HL-60 (cell line): Measurements from ENCODE around the gene MAK.

Source experiments
- CTCF ChIP-seq: IDR thresholded peaks from one replicate; pipeline ENCODE4 v1.5.1; 2011; ENCODE audit warnings: low read length, control low read depth, inconsistent platforms; ENCODE audit not compliant: insufficient read depth
- POLR2AphosphoS5 ChIP-seq: IDR thresholded peaks from 2 replicates; pipeline ENCODE4 v1.6.1; 2012; ENCODE audit warnings: low read depth
- SPI1 ChIP-seq: IDR thresholded peaks from 2 replicates; pipeline ENCODE4 v1.6.1; 2012; ENCODE audit warnings: low read depth, mild to moderate bottlenecking, borderline replicate concordance

- no peak for TF ChIP-seq CTCF
- TF ChIP-seq SPI1: no peak
- no peak for TF ChIP-seq POLR2AphosphoS5
Measured at GRCh38 chr6:10874207-10874606, 35.9 kb upstream of the MAK start.
